Measurements from ENCODE around the gene ALS2CL.
A peak's percentile ranks its signal among the peaks of the same experiment; 100 is the strongest.

Gene ALS2CL

GRCh38 chr3:46660543-46661523 is 32.6 kb downstream of the ALS2CL start:
- Mint-ChIP-seq H3K27ac (no peak overlapping the region), H3K9me3 (no peaks in the 10 kb centered on the region), H3K4me1 (peaks cover 18% of the 10 kb centered on the region), H3K27me3 (peaks cover 70% of the 10 kb centered on the region), H3K4me3 (no peak overlapping the region), H3K36me3 (no peaks in the 10 kb centered on the region)
- ATAC-seq: peak; percentile 25

GRCh38 chr3:46660003-46660402 is 33.5 kb downstream of the ALS2CL start:
- no peak overlapping the region for H3K27ac Mint-ChIP-seq
- ATAC-seq: no peak
- no peaks in the 10 kb centered on the region for H3K9me3 Mint-ChIP-seq
- H3K27me3 Mint-ChIP-seq: peaks cover 78% of the 10 kb centered on the region
- H3K4me1 Mint-ChIP-seq: peaks cover 26% of the 10 kb centered on the region
- no peak overlapping the region for H3K4me3 Mint-ChIP-seq
- no peaks in the 10 kb centered on the region for H3K36me3 Mint-ChIP-seq

GRCh38 chr3:46659285-46659684 is 34.2 kb downstream of the ALS2CL start:
- no peak overlapping the region for H3K27ac Mint-ChIP-seq
- no peaks in the 10 kb centered on the region for H3K36me3 Mint-ChIP-seq
- H3K4me1 Mint-ChIP-seq: peaks cover 26% of the 10 kb centered on the region
- H3K9me3 Mint-ChIP-seq: no peaks in the 10 kb centered on the region
- ATAC-seq: no peak
- no peak overlapping the region for H3K4me3 Mint-ChIP-seq
- peaks cover 85% of the 10 kb centered on the region for H3K27me3 Mint-ChIP-seq

GRCh38 chr3:46656778-46657556 is 36.5 kb downstream of the ALS2CL start:
- Mint-ChIP-seq H3K36me3 (no peaks in the 10 kb centered on the region), H3K9me3 (peaks cover 6% of the 10 kb centered on the region)

GRCh38 chr3:46655271-46655670 is 38.2 kb downstream of the ALS2CL start:
- no peaks in the 10 kb centered on the region for H3K36me3 Mint-ChIP-seq
- peaks cover 8% of the 10 kb centered on the region for H3K9me3 Mint-ChIP-seq
- no peak overlapping the region for H3K27ac Mint-ChIP-seq
- peaks cover 17% of the 10 kb centered on the region for H3K4me1 Mint-ChIP-seq
- no peak for ATAC-seq
- no peak overlapping the region for H3K4me3 Mint-ChIP-seq
- H3K27me3 Mint-ChIP-seq: peaks cover 80% of the 10 kb centered on the region

More at GRCh38 chr3:46656778-46657556, 36.5 kb downstream of the ALS2CL start:
- Mint-ChIP-seq H3K4me3 (no peak overlapping the region), H3K27me3 (peaks cover 86% of the 10 kb centered on the region), H3K27ac (no peak overlapping the region), H3K4me1 (peaks cover 26% of the 10 kb centered on the region)
- no peak for ATAC-seq

- no peak overlapping the region for H3K27ac Mint-ChIP-seq
- H3K27me3 Mint-ChIP-seq: peaks cover 76% of the 10 kb centered on the region
- ATAC-seq: no peak
- peaks cover 8% of the 10 kb centered on the region for H3K9me3 Mint-ChIP-seq
- H3K36me3 Mint-ChIP-seq: no peaks in the 10 kb centered on the region
- H3K4me3 Mint-ChIP-seq: no peak overlapping the region
- peaks cover 11% of the 10 kb centered on the region for H3K4me1 Mint-ChIP-seq
Observed at GRCh38 chr3:46651084-46651483, 42.4 kb downstream of the ALS2CL start.

- no peak for ATAC-seq
- no peak overlapping the region for H3K4me3 Mint-ChIP-seq
- H3K36me3 Mint-ChIP-seq: no peaks in the 10 kb centered on the region
- H3K4me1 Mint-ChIP-seq: no peaks in the 10 kb centered on the region
- H3K9me3 Mint-ChIP-seq: peaks cover 8% of the 10 kb centered on the region
- no peak overlapping the region for H3K27ac Mint-ChIP-seq
- H3K27me3 Mint-ChIP-seq: peaks cover 61% of the 10 kb centered on the region
Observed at GRCh38 chr3:46649436-46649835, 44.0 kb downstream of the ALS2CL start.

- Mint-ChIP-seq H3K4me3 (no peak overlapping the region), H3K36me3 (no peaks in the 10 kb centered on the region), H3K4me1 (no peaks in the 10 kb centered on the region), H3K27me3 (peaks cover 60% of the 10 kb centered on the region), H3K9me3 (peaks cover 8% of the 10 kb centered on the region), H3K27ac (no peak overlapping the region)
- no peak for ATAC-seq
Observed at GRCh38 chr3:46648096-46648495, 45.4 kb downstream of the ALS2CL start.

GRCh38 chr3:46646700-46647099 is 46.8 kb downstream of the ALS2CL start:
- no peaks in the 10 kb centered on the region for H3K9me3 Mint-ChIP-seq
- no peaks in the 10 kb centered on the region for H3K4me1 Mint-ChIP-seq
- H3K4me3 Mint-ChIP-seq: no peak overlapping the region
- H3K27ac Mint-ChIP-seq: no peak overlapping the region
- ATAC-seq: no peak
- no peaks in the 10 kb centered on the region for H3K36me3 Mint-ChIP-seq
- peaks cover 58% of the 10 kb centered on the region for H3K27me3 Mint-ChIP-seq

GRCh38 chr3:46643701-46644100 is 49.8 kb downstream of the ALS2CL start:
- Mint-ChIP-seq H3K27me3 (peaks cover 61% of the 10 kb centered on the region), H3K36me3 (peaks cover 12% of the 10 kb centered on the region), H3K9me3 (peaks cover 11% of the 10 kb centered on the region), H3K4me1 (no peaks in the 10 kb centered on the region), H3K4me3 (no peak overlapping the region), H3K27ac (no peak overlapping the region)
- ATAC-seq: no peak

- Mint-ChIP-seq H3K4me3 (no peak overlapping the region), H3K9me3 (peaks cover 11% of the 10 kb centered on the region), H3K36me3 (peaks cover 12% of the 10 kb centered on the region), H3K27me3 (peaks cover 57% of the 10 kb centered on the region), H3K4me1 (no peaks in the 10 kb centered on the region), H3K27ac (no peak overlapping the region)
- no peak for ATAC-seq
Observed at GRCh38 chr3:46642971-46643370, 50.5 kb downstream of the ALS2CL start.

- Mint-ChIP-seq H3K4me3 (no peak overlapping the region), H3K4me1 (no peaks in the 10 kb centered on the region), H3K27ac (no peak overlapping the region), H3K9me3 (peaks cover 11% of the 10 kb centered on the region), H3K36me3 (peaks cover 12% of the 10 kb centered on the region), H3K27me3 (peaks cover 39% of the 10 kb centered on the region)
- no peak for ATAC-seq
Observed at GRCh38 chr3:46640927-46641326, 52.6 kb downstream of the ALS2CL start.

GRCh38 chr3:46639221-46639620 is 54.3 kb downstream of the ALS2CL start:
- no peak for ATAC-seq
- Mint-ChIP-seq H3K4me1 (no peaks in the 10 kb centered on the region), H3K27me3 (peaks cover 39% of the 10 kb centered on the region), H3K4me3 (no peak overlapping the region), H3K36me3 (peaks cover 12% of the 10 kb centered on the region), H3K27ac (no peak overlapping the region), H3K9me3 (peaks cover 11% of the 10 kb centered on the region)

- Mint-ChIP-seq H3K9me3 (peaks cover 3% of the 10 kb centered on the region), H3K4me3 (no peak overlapping the region), H3K27me3 (no peaks in the 10 kb centered on the region), H3K27ac (no peak overlapping the region), H3K36me3 (no peaks in the 10 kb centered on the region), H3K4me1 (peaks cover 7% of the 10 kb centered on the region)
- ATAC-seq: no peak
Observed at GRCh38 chr3:46634856-46635255, 58.6 kb downstream of the ALS2CL start.

- Mint-ChIP-seq H3K9me3 (no peaks in the 10 kb centered on the region), H3K36me3 (no peaks in the 10 kb centered on the region), H3K27ac (no peak overlapping the region), H3K27me3 (no peaks in the 10 kb centered on the region), H3K4me1 (peaks cover 16% of the 10 kb centered on the region), H3K4me3 (no peak overlapping the region)
- ATAC-seq: no peak
Observed at GRCh38 chr3:46632792-46633191, 60.7 kb downstream of the ALS2CL start.
